ENCODE measurements around the gene PSEN2.
A peak's percentile ranks its signal among the peaks of the same experiment; 100 is the strongest.

Gene PSEN2

DNA sequence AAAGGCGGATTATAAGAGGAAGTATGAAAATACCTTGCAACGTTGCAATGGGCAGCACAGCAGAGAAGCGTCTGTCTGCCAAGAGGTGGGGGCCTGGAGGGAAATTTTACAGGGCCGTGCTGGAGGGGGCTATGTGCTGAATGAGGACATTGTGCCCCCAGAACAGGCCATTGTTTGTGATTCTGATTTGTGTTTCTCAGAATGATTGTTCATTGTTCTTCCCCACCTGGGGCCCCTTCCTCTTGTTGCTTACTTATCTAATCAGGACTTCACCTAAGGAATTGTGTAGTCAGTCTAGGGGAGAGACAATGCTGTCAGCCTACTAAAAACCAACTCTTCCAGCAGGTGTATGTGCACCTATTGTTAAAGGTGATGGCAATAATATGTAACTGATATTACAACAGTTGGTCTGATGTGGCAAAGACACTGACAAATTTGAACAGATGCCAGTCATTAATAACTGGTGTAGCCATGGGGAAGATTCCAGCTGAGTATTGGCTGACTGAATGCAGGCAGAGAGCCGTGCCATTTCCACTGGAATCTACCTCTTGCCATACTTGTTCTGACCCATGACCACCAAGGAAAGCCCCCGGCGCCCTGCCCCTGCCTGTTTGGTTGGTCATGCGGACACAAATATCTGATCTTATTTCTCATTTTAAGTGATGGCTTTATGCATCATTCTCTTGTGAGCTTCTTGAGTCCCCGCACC is 45.2 kb upstream of the PSEN2 start:
- Histone ChIP-seq H3K79me2 (ENCODE audit: low read length) (no peaks in the 10 kb centered on the region), H4K20me1 (ENCODE audit: insufficient read depth, low read length) (no peaks in the 10 kb centered on the region), H3K4me1 (ENCODE audit: low read length) (peaks cover 6% of the 10 kb centered on the region), H3K9ac (ENCODE audit: low read length) (no peak overlapping the region), H3K4me2 (ENCODE audit: low read length) (no peak overlapping the region), H3K9me3 (ENCODE audit: insufficient read depth, low read length) (no peaks in the 10 kb centered on the region), H2AFZ (ENCODE audit: low read depth, low read length) (no peak overlapping the region), H3K4me3 (ENCODE audit: low read length) (no peak overlapping the region), H3K27ac (ENCODE audit: low read length) (no peak overlapping the region), H3K36me3 (replicated peaks; ENCODE audit: low read depth, low read length) (no peaks in the 10 kb centered on the region), H3K27me3 (ENCODE audit: low read depth, low read length) (peaks cover 11% of the 10 kb centered on the region; the same call in 1 of the 2 replicates)
- no peak for TF ChIP-seq EZH2phosphoT487 (IDR thresholded peaks at IDR 0.05; ENCODE audit: low read depth)
- TF ChIP-seq, protein P1, sequence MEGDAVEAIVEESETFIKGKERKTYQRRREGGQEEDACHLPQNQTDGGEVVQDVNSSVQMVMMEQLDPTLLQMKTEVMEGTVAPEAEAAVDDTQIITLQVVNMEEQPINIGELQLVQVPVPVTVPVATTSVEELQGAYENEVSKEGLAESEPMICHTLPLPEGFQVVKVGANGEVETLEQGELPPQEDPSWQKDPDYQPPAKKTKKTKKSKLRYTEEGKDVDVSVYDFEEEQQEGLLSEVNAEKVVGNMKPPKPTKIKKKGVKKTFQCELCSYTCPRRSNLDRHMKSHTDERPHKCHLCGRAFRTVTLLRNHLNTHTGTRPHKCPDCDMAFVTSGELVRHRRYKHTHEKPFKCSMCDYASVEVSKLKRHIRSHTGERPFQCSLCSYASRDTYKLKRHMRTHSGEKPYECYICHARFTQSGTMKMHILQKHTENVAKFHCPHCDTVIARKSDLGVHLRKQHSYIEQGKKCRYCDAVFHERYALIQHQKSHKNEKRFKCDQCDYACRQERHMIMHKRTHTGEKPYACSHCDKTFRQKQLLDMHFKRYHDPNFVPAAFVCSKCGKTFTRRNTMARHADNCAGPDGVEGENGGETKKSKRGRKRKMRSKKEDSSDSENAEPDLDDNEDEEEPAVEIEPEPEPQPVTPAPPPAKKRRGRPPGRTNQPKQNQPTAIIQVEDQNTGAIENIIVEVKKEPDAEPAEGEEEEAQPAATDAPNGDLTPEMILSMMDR (IDR thresholded peaks at IDR 0.05; ENCODE audit: low read depth, low read length) = no peak

DNA sequence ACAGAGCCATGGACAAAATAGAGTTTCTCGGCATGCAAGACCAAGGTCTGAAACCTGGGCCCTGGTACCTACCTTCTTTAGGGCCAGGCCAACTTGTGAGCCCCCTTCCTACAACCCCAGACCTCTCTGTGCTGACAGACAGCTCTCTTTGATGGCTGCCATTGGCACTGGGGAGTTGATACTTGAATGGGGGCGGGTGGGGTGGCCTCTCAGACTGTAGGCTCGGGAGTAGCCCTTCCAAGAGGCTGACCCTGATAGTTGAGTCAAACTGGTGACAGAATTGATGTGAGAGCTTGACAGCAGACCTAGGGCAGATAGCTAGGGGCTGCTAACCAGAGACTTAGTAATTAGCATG is 44.7 kb upstream of the PSEN2 start:
- Histone ChIP-seq H3K79me2 (ENCODE audit: low read length) (no peaks in the 10 kb centered on the region), H3K4me1 (ENCODE audit: low read length) (peaks cover 6% of the 10 kb centered on the region), H3K4me3 (ENCODE audit: low read length) (no peak overlapping the region), H3K27ac (ENCODE audit: low read length) (no peak overlapping the region), H4K20me1 (ENCODE audit: insufficient read depth, low read length) (no peaks in the 10 kb centered on the region), H3K9ac (ENCODE audit: low read length) (no peak overlapping the region), H2AFZ (ENCODE audit: low read depth, low read length) (no peak overlapping the region), H3K27me3 (ENCODE audit: low read depth, low read length) (peaks cover 7% of the 10 kb centered on the region; the same call in 1 of the 2 replicates), H3K36me3 (replicated peaks; ENCODE audit: low read depth, low read length) (no peaks in the 10 kb centered on the region), H3K9me3 (ENCODE audit: insufficient read depth, low read length) (no peaks in the 10 kb centered on the region), H3K4me2 (ENCODE audit: low read length) (no peak overlapping the region)
- TF ChIP-seq EZH2phosphoT487 (IDR thresholded peaks at IDR 0.05; ENCODE audit: low read depth) = no peak
- TF ChIP-seq, protein P1 (IDR thresholded peaks at IDR 0.05; ENCODE audit: low read depth, low read length) = no peak

DNA sequence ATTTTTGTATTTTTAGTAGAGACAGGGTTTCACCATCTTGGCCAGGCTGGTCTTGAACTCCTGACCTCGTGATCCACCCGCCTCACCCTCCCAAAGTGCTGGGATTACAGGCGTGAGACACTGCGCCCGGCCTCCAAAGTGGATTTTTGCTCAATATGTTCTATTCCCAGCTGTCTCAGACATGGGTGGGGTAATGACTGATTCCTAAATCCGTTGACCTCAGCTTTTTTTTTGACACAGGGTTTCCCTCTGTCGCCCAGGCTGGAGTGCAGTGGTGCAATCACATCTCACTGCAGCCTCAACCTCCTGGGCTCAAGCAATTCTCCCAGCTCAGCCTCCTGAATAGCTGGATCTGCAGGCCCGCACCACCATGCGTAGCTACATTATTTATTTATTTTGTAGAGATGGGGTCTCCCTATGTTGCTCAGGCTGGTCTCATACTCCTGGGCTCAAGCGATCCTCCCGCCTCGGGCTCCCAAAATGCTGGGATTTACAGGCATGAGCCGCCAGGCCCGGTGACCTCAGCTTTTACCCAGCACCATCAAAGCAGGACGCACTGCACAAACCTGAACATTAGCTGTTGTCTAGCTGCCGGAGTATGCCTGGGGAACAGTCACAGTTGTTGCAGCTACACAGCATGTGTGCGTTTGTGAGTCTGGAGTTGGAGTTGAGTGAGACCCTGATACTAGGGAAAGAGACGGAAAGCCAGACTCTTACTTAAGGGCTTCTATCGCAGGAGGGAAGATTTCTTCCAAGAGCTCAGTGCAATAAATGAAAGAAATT is 43.7 kb upstream of the PSEN2 start:
- H2AFZ ChIP-seq (ENCODE audit: low read depth, low read length) = no peak overlapping the region
- peaks cover 6% of the 10 kb centered on the region for H3K4me1 ChIP-seq (ENCODE audit: low read length)
- H3K79me2 ChIP-seq (ENCODE audit: low read length) = no peaks in the 10 kb centered on the region

DNA sequence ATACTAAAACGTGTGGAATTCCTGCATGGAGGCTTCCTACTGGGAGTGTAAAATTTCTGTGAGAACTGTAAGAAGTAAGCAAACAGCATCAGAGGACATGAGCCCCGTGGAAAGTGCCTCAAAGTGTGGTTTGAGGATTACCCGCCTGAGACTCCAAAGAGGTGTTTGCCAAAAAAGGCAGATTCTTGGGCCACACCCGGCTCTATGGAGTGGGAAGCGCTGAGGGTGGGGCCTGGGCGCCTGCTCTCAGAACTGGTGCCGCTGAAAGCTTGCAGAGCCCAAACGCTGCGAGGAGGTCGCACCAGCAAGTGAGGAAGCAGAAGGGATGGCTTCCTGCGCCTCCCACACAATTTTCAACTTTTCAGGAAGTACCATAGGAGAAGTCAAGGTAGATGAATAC is 43.0 kb upstream of the PSEN2 start:
- H3K27me3 ChIP-seq (ENCODE audit: low read depth, low read length) = peaks cover 10% of the 10 kb centered on the region
- peaks cover 6% of the 10 kb centered on the region for H3K4me1 ChIP-seq (ENCODE audit: low read length)
- H3K9me3 ChIP-seq (ENCODE audit: insufficient read depth, low read length) = no peaks in the 10 kb centered on the region
- TF ChIP-seq EZH2phosphoT487 (IDR thresholded peaks at IDR 0.05; ENCODE audit: low read depth) = no peak
- TF ChIP-seq, protein P1 (IDR thresholded peaks at IDR 0.05; ENCODE audit: low read depth, low read length) = no peak
- peak overlapping the region; percentile 72 for H3K9ac ChIP-seq (ENCODE audit: low read length)
- H3K79me2 ChIP-seq (ENCODE audit: low read length) = no peaks in the 10 kb centered on the region
- peak overlapping the region; percentile 82 for H3K4me2 ChIP-seq (ENCODE audit: low read length)
- H2AFZ ChIP-seq (ENCODE audit: low read depth, low read length) = peak overlapping the region; percentile 99
- peak overlapping the region; percentile 41; the same call in 1 of the 2 replicates for H3K27ac ChIP-seq (ENCODE audit: low read length)
- H3K36me3 ChIP-seq (replicated peaks; ENCODE audit: low read depth, low read length) = no peaks in the 10 kb centered on the region
- peak overlapping the region; percentile 62 for H3K4me3 ChIP-seq (ENCODE audit: low read length)
- H4K20me1 ChIP-seq (ENCODE audit: insufficient read depth, low read length) = no peaks in the 10 kb centered on the region

More for the DNA sequence above, 43.7 kb upstream of the PSEN2 start:
- H3K27me3 ChIP-seq (ENCODE audit: low read depth, low read length) = peaks cover 7% of the 10 kb centered on the region; the same call in 1 of the 2 replicates
- no peak overlapping the region for H3K4me3 ChIP-seq (ENCODE audit: low read length)
- H3K27ac ChIP-seq (ENCODE audit: low read length) = no peak overlapping the region
- no peak overlapping the region for H3K9ac ChIP-seq (ENCODE audit: low read length)
- no peak overlapping the region for H3K4me2 ChIP-seq (ENCODE audit: low read length)
- no peaks in the 10 kb centered on the region for H3K9me3 ChIP-seq (ENCODE audit: insufficient read depth, low read length)
- H4K20me1 ChIP-seq (ENCODE audit: insufficient read depth, low read length) = no peaks in the 10 kb centered on the region
- TF ChIP-seq, protein P1 (IDR thresholded peaks at IDR 0.05; ENCODE audit: low read depth, low read length) = no peak
- H3K36me3 ChIP-seq (replicated peaks; ENCODE audit: low read depth, low read length) = no peaks in the 10 kb centered on the region
